Spleen (tissue), 7 donors: ENCODE measurements around the gene PTPN11.

Source experiments
- POLR2A ChIP-seq, 3 donors: fragments of 450-650 bp; IDR thresholded peaks; one replicate each; pipeline ENCODE4 v1.5.1; 2017; ENCODE audit warnings: antibody characterized with exemption in 3 of 3, mild to moderate bottlenecking in 1 of 3
- TF ChIP-seq, protein P1 (sequence below), 11 experiments: fragments of 200-600 bp in 7 of 11; fragments of 450-650 bp in 4 of 11; sonication (generic) in 4 of 11; IDR thresholded peaks in 8 of 11; conservative IDR thresholded peaks in 3 of 11; 1 replicate in 7 of 11; 2 replicates in 4 of 11; pipeline versions ENCODE4 v1.4.0 to v1.8.0; 2016 to 2021; ENCODE audit warnings: antibody characterized with exemption in 11 of 11, inconsistent platforms in 4 of 11, mild to moderate bottlenecking in 1 of 11
- donor health status: DM: no; HTN: no; CAD: no; lungs with moderate emphysema.
- donor health status: DM: no; HTN: no; CAD: no.
- donor health status: DM: no; HTN: no; CAD: no.

- no peak for TF ChIP-seq POLR2A (IDR thresholded peaks at IDR 0.05)
- TF ChIP-seq, protein P1, sequence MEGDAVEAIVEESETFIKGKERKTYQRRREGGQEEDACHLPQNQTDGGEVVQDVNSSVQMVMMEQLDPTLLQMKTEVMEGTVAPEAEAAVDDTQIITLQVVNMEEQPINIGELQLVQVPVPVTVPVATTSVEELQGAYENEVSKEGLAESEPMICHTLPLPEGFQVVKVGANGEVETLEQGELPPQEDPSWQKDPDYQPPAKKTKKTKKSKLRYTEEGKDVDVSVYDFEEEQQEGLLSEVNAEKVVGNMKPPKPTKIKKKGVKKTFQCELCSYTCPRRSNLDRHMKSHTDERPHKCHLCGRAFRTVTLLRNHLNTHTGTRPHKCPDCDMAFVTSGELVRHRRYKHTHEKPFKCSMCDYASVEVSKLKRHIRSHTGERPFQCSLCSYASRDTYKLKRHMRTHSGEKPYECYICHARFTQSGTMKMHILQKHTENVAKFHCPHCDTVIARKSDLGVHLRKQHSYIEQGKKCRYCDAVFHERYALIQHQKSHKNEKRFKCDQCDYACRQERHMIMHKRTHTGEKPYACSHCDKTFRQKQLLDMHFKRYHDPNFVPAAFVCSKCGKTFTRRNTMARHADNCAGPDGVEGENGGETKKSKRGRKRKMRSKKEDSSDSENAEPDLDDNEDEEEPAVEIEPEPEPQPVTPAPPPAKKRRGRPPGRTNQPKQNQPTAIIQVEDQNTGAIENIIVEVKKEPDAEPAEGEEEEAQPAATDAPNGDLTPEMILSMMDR (IDR thresholded peaks at IDR 0.05 in 8 of 11, conservative IDR thresholded peaks at IDR 0.05 in 3 of 11) = no peak
Observed at GRCh38 chr12:112506513-112507166, 87.9 kb downstream of the PTPN11 start.
